HepG2 (cell line): Measurements from ENCODE around the gene OS9. TPM values are rescaled to one million over a fixed set of nuclear protein-coding genes. Genes with fewer than 3 reads are reported as not detected.

ENCODE experiments used
- ATF6 ChIP-seq: sonication (generic); formaldehyde crosslinking; conservative IDR thresholded peaks from 2 replicates; pipeline ENCODE4 v1.4.0; 2020; ENCODE audit warnings: missing genetic modification reagents
- DNMT1 ChIP-seq: sonication (generic); formaldehyde crosslinking; IDR thresholded peaks from 2 replicates; pipeline ENCODE4 v1.5.1; 2020; ENCODE audit warnings: mild to moderate bottlenecking, missing genetic modification reagents
- GPBP1L1 ChIP-seq: sonication (generic); formaldehyde crosslinking; IDR thresholded peaks from 2 replicates; pipeline ENCODE4 v1.5.0; 2020; ENCODE audit warnings: mild to moderate bottlenecking, missing genetic modification reagents
- MAFG ChIP-seq: sonication (generic); formaldehyde crosslinking; IDR thresholded peaks from 2 replicates; pipeline ENCODE4 v1.5.1; 2020; ENCODE audit warnings: mild to moderate bottlenecking, missing genetic modification reagents
- MYC ChIP-seq: sonication (generic); formaldehyde crosslinking; IDR thresholded peaks from 2 replicates; pipeline ENCODE4 v1.9.0; 2021; ENCODE audit warnings: missing genetic modification reagents, borderline replicate concordance
- NFE2 ChIP-seq: sonication (generic); formaldehyde crosslinking; IDR thresholded peaks from 2 replicates; pipeline ENCODE4 v1.4.0; 2020; ENCODE audit warnings: missing genetic modification reagents
- PAWR ChIP-seq: sonication (generic); formaldehyde crosslinking; IDR thresholded peaks from 2 replicates; pipeline ENCODE4 v1.4.0; 2020; ENCODE audit warnings: missing genetic modification reagents, mild to moderate bottlenecking, borderline replicate concordance
- POGZ ChIP-seq: sonication (generic); formaldehyde crosslinking; IDR thresholded peaks from 2 replicates; pipeline ENCODE4 v1.4.0; 2020; ENCODE audit warnings: mild to moderate bottlenecking, missing genetic modification reagents
- RNF2 ChIP-seq: fragments of 450-650 bp; conservative IDR thresholded peaks from 2 replicates; pipeline ENCODE4 v1.6.1; 2016; ENCODE audit warnings: low read depth
- SNRNP70 ChIP-seq: fragments of 200-400 bp; formaldehyde crosslinking; IDR thresholded peaks from 2 replicates; pipeline ENCODE4 v1.6.1; 2017; ENCODE audit warnings: mild to moderate bottlenecking, low read depth, low read length, moderate library complexity
- SP4 ChIP-seq: sonication (generic); formaldehyde crosslinking; IDR thresholded peaks from 2 replicates; pipeline ENCODE4 v1.8.1; 2023; ENCODE audit warnings: mild to moderate bottlenecking, missing genetic modification reagents
- STAG1 ChIP-seq: sonication (generic); formaldehyde crosslinking; IDR thresholded peaks from 2 replicates; pipeline ENCODE4 v1.4.0; 2020; ENCODE audit warnings: missing genetic modification reagents
- YEATS4 ChIP-seq: sonication (generic); formaldehyde crosslinking; IDR thresholded peaks from 2 replicates; pipeline ENCODE4 v1.4.0; 2020; ENCODE audit warnings: missing genetic modification reagents, borderline replicate concordance
- ZFP37 ChIP-seq: sonication (generic); formaldehyde crosslinking; IDR thresholded peaks from 2 replicates; pipeline ENCODE4 v1.4.0; 2020; ENCODE audit warnings: missing genetic modification reagents, borderline replicate concordance
- ZFP41 ChIP-seq: sonication (generic); formaldehyde crosslinking; IDR thresholded peaks from 2 replicates; pipeline ENCODE4 v1.4.0; 2020; ENCODE audit warnings: mild to moderate bottlenecking, missing genetic modification reagents, borderline replicate concordance
- ZFP90 ChIP-seq: sonication (generic); formaldehyde crosslinking; IDR thresholded peaks from 2 replicates; pipeline ENCODE4 v1.8.0; 2022; ENCODE audit warnings: missing genetic modification reagents, mild to moderate bottlenecking, inconsistent platforms, borderline replicate concordance
- ZMAT3 ChIP-seq: sonication (generic); formaldehyde crosslinking; conservative IDR thresholded peaks from 2 replicates; pipeline ENCODE4 v1.7.0; 2021; ENCODE audit warnings: missing genetic modification reagents
- ZMYM2 ChIP-seq: sonication (generic); formaldehyde crosslinking; IDR thresholded peaks from 2 replicates; pipeline ENCODE4 v1.8.0; 2022; ENCODE audit warnings: mild to moderate bottlenecking, missing genetic modification reagents
- ZMYM4 ChIP-seq: sonication (generic); formaldehyde crosslinking; IDR thresholded peaks from 2 replicates; pipeline ENCODE4 v1.8.1; 2023; ENCODE audit warnings: mild to moderate bottlenecking, missing genetic modification reagents
- ZNF512B ChIP-seq: sonication (generic); formaldehyde crosslinking; IDR thresholded peaks from 2 replicates; pipeline ENCODE4 v1.5.1; 2020; ENCODE audit warnings: missing genetic modification reagents, mild to moderate bottlenecking, borderline replicate concordance
- ZNF776 ChIP-seq: sonication (generic); formaldehyde crosslinking; IDR thresholded peaks from 2 replicates; pipeline ENCODE4 v1.4.0; 2020; ENCODE audit warnings: mild to moderate bottlenecking, missing genetic modification reagents
- ZNF816 ChIP-seq: sonication (generic); formaldehyde crosslinking; IDR thresholded peaks from 2 replicates; pipeline ENCODE4 v1.8.0; 2022; ENCODE audit warnings: missing genetic modification reagents, mild to moderate bottlenecking, borderline replicate concordance
- polyA plus RNA-seq, 8 experiments: library from polyadenylated mRNA; depleted of rRNA in 3 of 8; stranded (reverse) in 7 of 8; unstranded in 1 of 8; fragments of >200 nt; fragmentation: Illumina TruSeq in 4 of 8; extraction: Trizol in 4 of 8; gene quantifications; 2 replicates each; pipeline versions ENCODE4 v1.2.1 to v1.2.3, GENCODE V29; 2011 to 2016; ENCODE audit warnings: low read depth in 4 of 8, missing spikeins in 1 of 8, mixed read lengths in 1 of 8; ENCODE audit not compliant: insufficient read depth in 1 of 8
- total RNA-seq, 5 experiments: library from RNA; depleted of rRNA; stranded (reverse); fragments of >200 nt; fragmentation: Illumina TruSeq; extraction: Trizol; gene quantifications; 2 replicates each; pipeline ENCODE4 v1.2.3, GENCODE V29; 2016; ENCODE audit warnings: low read depth in 1 of 5
- TF ChIP-seq, protein P1 (sequence below): sonication (generic); formaldehyde crosslinking; conservative IDR thresholded peaks from 2 replicates; pipeline ENCODE4 v1.4.0; 2020; ENCODE audit warnings: missing genetic modification reagents

OS9 gene
- total and polyA plus RNA-seq, 2 of the 13 experiments (the other 11 are each of a cell fraction or from before 2014, with no cell fraction given): 156 to 206 TPM

GRCh38 chr12:57726151-57726883 is 32.4 kb downstream of the OS9 start (continued):
- TF ChIP-seq ZNF512B (CRISPR knock-in tag) (no peak), YEATS4 (CRISPR knock-in tag) (no peak), ZMAT3 (CRISPR knock-in tag) (0 out of 2 replicates have a peak, but pooled peaks have one; percentile 42), ZNF816 (CRISPR knock-in tag) (no peak), ZFP41 (CRISPR knock-in tag) (no peak), SP4 (CRISPR knock-in tag) (peak; percentile 58; the same call in 1 of the 2 replicates), PAWR (no peak), NFE2 (no peak), MYC (CRISPR knock-in tag) (peak; percentile 51; the same call in 1 of the 2 replicates), RNF2 (no peak), ZNF776 (no peak; the same call in 1 of the 2 replicates), ZFP90 (CRISPR knock-in tag) (peak; percentile 38; the same call in 1 of the 2 replicates), DNMT1 (0 out of 2 replicates have a peak, but pooled peaks have one; percentile 24), ZFP37 (CRISPR knock-in tag) (no peak), SNRNP70 (no peak), ZMYM4 (peak; percentile 47; the same call in 1 of the 2 replicates), GPBP1L1 (no peak), ATF6 (no peak), POGZ (CRISPR knock-in tag) (0 out of 2 replicates have a peak, but pooled peaks have one; percentile 32), MAFG (CRISPR knock-in tag) (no peak), ZMYM2 (CRISPR knock-in tag) (0 out of 2 replicates have a peak, but pooled peaks have one; percentile 37), STAG1 (peak; percentile 59)
- TF ChIP-seq, protein P1, sequence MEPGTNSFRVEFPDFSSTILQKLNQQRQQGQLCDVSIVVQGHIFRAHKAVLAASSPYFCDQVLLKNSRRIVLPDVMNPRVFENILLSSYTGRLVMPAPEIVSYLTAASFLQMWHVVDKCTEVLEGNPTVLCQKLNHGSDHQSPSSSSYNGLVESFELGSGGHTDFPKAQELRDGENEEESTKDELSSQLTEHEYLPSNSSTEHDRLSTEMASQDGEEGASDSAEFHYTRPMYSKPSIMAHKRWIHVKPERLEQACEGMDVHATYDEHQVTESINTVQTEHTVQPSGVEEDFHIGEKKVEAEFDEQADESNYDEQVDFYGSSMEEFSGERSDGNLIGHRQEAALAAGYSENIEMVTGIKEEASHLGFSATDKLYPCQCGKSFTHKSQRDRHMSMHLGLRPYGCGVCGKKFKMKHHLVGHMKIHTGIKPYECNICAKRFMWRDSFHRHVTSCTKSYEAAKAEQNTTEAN (CRISPR knock-in tag): no peak
